22Rv1 (cell line): ENCODE data around the gene ATRAID.

Experiments used
- CTCF ChIP-seq: fragments of 450-650 bp; IDR thresholded peaks from 2 replicates; pipeline ENCODE4 v1.5.1; 2017; ENCODE audit warnings: mild to moderate bottlenecking
- ZFX ChIP-seq: fragments of 450-650 bp; IDR thresholded peaks from 2 replicates; pipeline ENCODE4 v1.6.1; 2017; ENCODE audit warnings: antibody characterized with exemption, borderline replicate concordance

- TF ChIP-seq CTCF (no peak), ZFX (no peak)
Observed at GRCh38 chr2:27236626-27237025, 24.8 kb downstream of the ATRAID start.
